Tibial nerve (tissue), 4 donors: ENCODE measurements around the gene CRYBG3. TPM values are rescaled to one million over a fixed set of nuclear protein-coding genes. Genes with fewer than 3 reads are reported as not detected.

Experiments used
- DNase-seq, 2 donors: peaks; one replicate each; pipeline ENCODE4 v3.0.0-alpha.2; 2019; ENCODE audit warnings: low spot score in 2 of 2
- H3K27ac ChIP-seq, 4 donors: fragments of 200-600 bp; sonication (generic) in 3 of 4; one replicate each; pipeline ENCODE4 v1.5.1; 2017 to 2019; ENCODE audit warnings: mild to moderate bottlenecking in 1 of 4
- H3K27me3 ChIP-seq, 2 donors: fragments of 200-600 bp; sonication (generic) in 1 of 2; one replicate each; pipeline versions ENCODE4 v1.5.1 to v1.6.0; 2017 to 2019
- H3K36me3 ChIP-seq, 3 donors: fragments of 200-600 bp; sonication (generic); one replicate each; pipeline ENCODE4 v1.5.1; 2018 to 2019
- H3K4me1 ChIP-seq, 4 donors: fragments of 200-600 bp; sonication (generic) in 3 of 4; one replicate each; pipeline ENCODE4 v1.5.1; 2017 to 2019
- H3K4me3 ChIP-seq, 4 donors: fragments of 200-600 bp; sonication (generic) in 3 of 4; one replicate each; pipeline ENCODE4 v1.5.1; 2017 to 2019; ENCODE audit warnings: mild to moderate bottlenecking in 1 of 4, moderate library complexity in 1 of 4
- H3K9me3 ChIP-seq, 4 donors: fragments of 200-600 bp; sonication (generic) in 3 of 4; one replicate each; pipeline ENCODE4 v1.5.1; 2017 to 2019
- EP300 ChIP-seq, 2 donors: sonication (generic); formaldehyde crosslinking; IDR thresholded peaks; one replicate each; pipeline ENCODE4 v1.6.1; 2017; ENCODE audit warnings: antibody characterized with exemption in 2 of 2, mild to moderate bottlenecking in 1 of 2
- POLR2A ChIP-seq, 2 donors: fragments of 450-650 bp; IDR thresholded peaks; one replicate each; pipeline ENCODE4 v1.6.1; 2017; ENCODE audit warnings: antibody characterized with exemption in 2 of 2, mild to moderate bottlenecking in 2 of 2, moderate library complexity in 2 of 2
- WGBS, 2 donors: methylation state at CpG; one replicate each; pipeline ENCODE4 v1.1.5; 2018; 5-methylcytosine and 5-hydroxymethylcytosine counted together
- total RNA-seq, 4 donors: library from RNA; depleted of rRNA; stranded (reverse); fragments of >200 nt; gene quantifications; one replicate each; pipeline ENCODE4 v1.1.0, GENCODE V29; 2016
- TF ChIP-seq, protein P1 (sequence below), 5 experiments: fragments of 200-600 bp in 3 of 5; fragments of 450-650 bp in 2 of 5; sonication (generic) in 3 of 5; IDR thresholded peaks; one replicate each; pipeline ENCODE4 v1.5.1; 2016 to 2019; ENCODE audit warnings: antibody characterized with exemption in 5 of 5, mild to moderate bottlenecking in 3 of 5, moderate library complexity in 2 of 5

Gene CRYBG3
- total RNA-seq, 4 donors from 2014 or later = 30.9 to 48.1 (median 32.1) TPM

GRCh38 chr3:97863775-97864174, 42.0 kb downstream of the CRYBG3 start:
- DNase-seq = no peak
- Histone ChIP-seq H3K4me3 (no peak overlapping the region), H3K27ac (no peak overlapping the region), H3K4me1 (no peaks in the 10 kb centered on the region), H3K27me3 (no peaks in the 10 kb centered on the region), H3K9me3 (peaks cover 0 to 11% (median 0%) of the 10 kb centered on the region in 4 donors), H3K36me3 (peaks cover 0 to 44% (median 0%) of the 10 kb centered on the region in 3 donors)
- no peak for TF ChIP-seq EP300 (IDR thresholded peaks at IDR 0.05)
- TF ChIP-seq POLR2A (IDR thresholded peaks at IDR 0.05) = no peak
- TF ChIP-seq, protein P1, sequence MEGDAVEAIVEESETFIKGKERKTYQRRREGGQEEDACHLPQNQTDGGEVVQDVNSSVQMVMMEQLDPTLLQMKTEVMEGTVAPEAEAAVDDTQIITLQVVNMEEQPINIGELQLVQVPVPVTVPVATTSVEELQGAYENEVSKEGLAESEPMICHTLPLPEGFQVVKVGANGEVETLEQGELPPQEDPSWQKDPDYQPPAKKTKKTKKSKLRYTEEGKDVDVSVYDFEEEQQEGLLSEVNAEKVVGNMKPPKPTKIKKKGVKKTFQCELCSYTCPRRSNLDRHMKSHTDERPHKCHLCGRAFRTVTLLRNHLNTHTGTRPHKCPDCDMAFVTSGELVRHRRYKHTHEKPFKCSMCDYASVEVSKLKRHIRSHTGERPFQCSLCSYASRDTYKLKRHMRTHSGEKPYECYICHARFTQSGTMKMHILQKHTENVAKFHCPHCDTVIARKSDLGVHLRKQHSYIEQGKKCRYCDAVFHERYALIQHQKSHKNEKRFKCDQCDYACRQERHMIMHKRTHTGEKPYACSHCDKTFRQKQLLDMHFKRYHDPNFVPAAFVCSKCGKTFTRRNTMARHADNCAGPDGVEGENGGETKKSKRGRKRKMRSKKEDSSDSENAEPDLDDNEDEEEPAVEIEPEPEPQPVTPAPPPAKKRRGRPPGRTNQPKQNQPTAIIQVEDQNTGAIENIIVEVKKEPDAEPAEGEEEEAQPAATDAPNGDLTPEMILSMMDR (IDR thresholded peaks at IDR 0.05) = no peak
- 87 to 93% methylated on average over 3 of the region's 3 CpGs for WGBS, 2 donors

DNA sequence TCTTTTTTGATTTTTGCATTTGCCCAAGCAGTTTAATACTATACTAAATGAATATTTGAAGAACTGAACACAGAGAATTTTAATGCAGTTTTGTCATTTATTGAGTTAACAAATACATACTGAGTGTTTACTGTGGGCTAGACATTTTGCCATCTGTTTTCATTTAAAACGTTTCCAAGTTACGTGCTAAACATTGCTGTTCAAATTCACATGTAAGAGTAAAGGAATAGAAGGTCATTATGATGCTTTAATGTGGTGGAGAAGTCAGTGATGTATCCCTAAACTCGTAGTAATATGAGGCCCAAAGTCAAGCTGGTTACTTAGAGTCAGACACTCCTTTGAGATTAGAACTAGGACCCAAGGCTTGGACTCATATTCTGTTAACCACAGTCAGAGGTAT, 49.4 kb downstream of the CRYBG3 start:
- no peaks in the 10 kb centered on the region for H3K4me1 ChIP-seq
- no peak for TF ChIP-seq EP300 (IDR thresholded peaks at IDR 0.05)
- TF ChIP-seq, protein P1 (IDR thresholded peaks at IDR 0.05) = no peak
- TF ChIP-seq POLR2A (IDR thresholded peaks at IDR 0.05) = no peak
- no peak overlapping the region for H3K4me3 ChIP-seq
- no peak overlapping the region for H3K27ac ChIP-seq
- WGBS, 2 donors = 61 to 62% methylated on average over 3 of the region's 3 CpGs
- H3K9me3 ChIP-seq = peaks cover 0 to 9% (median 0%) of the 10 kb centered on the region in 4 donors
- no peak for DNase-seq
- H3K27me3 ChIP-seq = no peaks in the 10 kb centered on the region
- peaks cover 0 to 55% (median 0%) of the 10 kb centered on the region in 3 donors for H3K36me3 ChIP-seq

DNA sequence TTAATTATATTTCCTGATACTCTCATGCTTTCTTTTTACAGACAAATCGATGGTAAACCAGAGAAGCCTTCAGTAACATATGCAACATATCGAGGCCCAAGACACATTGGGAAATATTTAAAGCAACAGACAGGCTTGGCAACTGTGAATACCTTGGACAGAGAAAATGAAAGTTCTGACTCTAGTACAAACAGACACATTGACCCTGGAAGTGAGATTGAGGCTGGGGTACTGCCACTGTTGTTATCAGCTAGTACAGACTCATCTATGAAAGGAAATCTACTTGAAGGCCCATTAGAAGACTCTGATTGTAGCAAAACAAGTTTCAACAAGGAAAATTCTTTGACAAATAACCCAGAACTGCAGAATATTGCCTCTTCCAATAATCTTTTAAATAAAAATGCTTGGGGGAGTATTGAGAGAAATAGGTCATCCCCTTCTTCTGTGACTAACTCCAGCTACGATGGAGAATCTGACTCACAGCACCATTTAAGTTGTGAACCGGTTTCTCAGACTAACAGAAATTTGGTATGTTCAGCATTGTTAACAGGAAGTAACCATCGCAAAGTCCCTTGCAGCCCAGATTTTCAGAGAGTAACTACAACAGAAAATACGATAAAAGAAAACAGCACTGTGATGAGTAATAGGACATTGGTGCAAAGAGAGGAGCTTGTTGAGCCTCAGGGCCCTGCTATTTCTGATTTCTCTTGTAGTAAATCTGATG, 50.2 kb downstream of the CRYBG3 start:
- no peak overlapping the region for H3K4me3 ChIP-seq
- DNase-seq = no peak
- H3K4me1 ChIP-seq = no peaks in the 10 kb centered on the region
- 60 to 71% methylated on average over 6 of the region's 6 CpGs for WGBS, 2 donors
- peaks cover 0 to 11% (median 0%) of the 10 kb centered on the region in 4 donors for H3K9me3 ChIP-seq
- peak overlapping the region in 1 of 4 donors; percentile 15 for H3K27ac ChIP-seq
- TF ChIP-seq POLR2A (IDR thresholded peaks at IDR 0.05) (no peak), EP300 (IDR thresholded peaks at IDR 0.05) (no peak)
- TF ChIP-seq, protein P1 (IDR thresholded peaks at IDR 0.05) = no peak
- peaks cover 0 to 54% (median 0%) of the 10 kb centered on the region in 3 donors for H3K36me3 ChIP-seq
- H3K27me3 ChIP-seq = no peaks in the 10 kb centered on the region

DNA sequence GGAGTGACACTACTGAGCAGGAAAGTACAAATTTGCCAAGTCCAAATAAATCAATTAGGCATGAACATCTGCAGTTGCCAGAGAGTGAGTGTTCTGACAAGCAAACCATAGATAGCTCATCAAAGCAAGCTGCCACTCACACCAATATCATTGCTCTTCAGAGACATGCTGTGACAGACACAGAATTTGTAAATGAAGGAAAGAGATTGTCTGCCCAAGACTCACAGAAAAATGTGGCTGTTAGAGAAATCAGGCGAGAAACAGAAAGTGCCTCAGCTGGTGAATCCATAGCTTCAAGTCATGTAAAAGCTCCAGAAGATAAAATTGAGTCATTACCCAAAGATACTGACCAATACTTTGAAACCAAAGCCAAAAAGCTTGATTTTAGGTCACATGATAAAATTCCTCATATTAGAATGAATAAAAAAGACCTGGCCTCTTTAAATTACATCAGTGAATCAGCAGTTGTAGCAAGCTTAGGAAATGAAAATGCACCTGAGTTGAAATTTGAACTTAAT, 50.8 kb downstream of the CRYBG3 start:
- peaks cover 0 to 5% (median 0%) of the 10 kb centered on the region in 4 donors for H3K9me3 ChIP-seq
- H3K27ac ChIP-seq = no peak overlapping the region
- TF ChIP-seq, protein P1 (IDR thresholded peaks at IDR 0.05) = no peak
- no peak for TF ChIP-seq POLR2A (IDR thresholded peaks at IDR 0.05)
- TF ChIP-seq EP300 (IDR thresholded peaks at IDR 0.05) = no peak
- peaks cover 0 to 47% (median 0%) of the 10 kb centered on the region in 3 donors for H3K36me3 ChIP-seq
- no peak for DNase-seq
- no peak overlapping the region for H3K4me3 ChIP-seq
- H3K4me1 ChIP-seq = no peaks in the 10 kb centered on the region
- 95 to 97% methylated on average over 1 of the region's 1 CpG for WGBS, 2 donors
- H3K27me3 ChIP-seq = no peaks in the 10 kb centered on the region

DNA sequence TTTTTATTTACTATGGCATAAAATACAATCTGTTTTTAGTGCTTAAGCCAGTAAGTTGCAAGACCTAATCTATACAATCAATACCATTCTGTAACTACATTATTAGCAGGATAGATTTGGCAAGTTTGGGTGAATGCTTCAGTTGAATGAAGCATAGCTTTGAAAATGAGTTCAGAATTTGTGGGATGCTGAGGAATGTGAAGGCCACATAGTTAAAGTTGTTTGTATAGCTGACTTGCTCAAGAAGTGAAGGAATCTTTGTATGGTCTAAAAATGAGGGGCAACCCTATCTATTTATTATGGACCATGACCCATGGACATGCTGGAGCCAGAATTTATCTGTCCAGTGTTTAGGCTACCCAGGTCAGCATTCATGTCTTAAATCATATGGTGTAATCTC, 58.5 kb downstream of the CRYBG3 start:
- no peak for DNase-seq

More for the DNA sequence above, 58.5 kb downstream of the CRYBG3 start:
- H3K9me3 ChIP-seq = peaks cover 0 to 5% (median 0%) of the 10 kb centered on the region in 4 donors
- TF ChIP-seq EP300 (IDR thresholded peaks at IDR 0.05) = no peak
- TF ChIP-seq, protein P1 (IDR thresholded peaks at IDR 0.05) = no peak
- TF ChIP-seq POLR2A (IDR thresholded peaks at IDR 0.05) = no peak
- no peak overlapping the region for H3K4me3 ChIP-seq
- H3K27me3 ChIP-seq = no peaks in the 10 kb centered on the region
- peaks cover 0 to 34% (median 16%) of the 10 kb centered on the region in 4 donors for H3K4me1 ChIP-seq
- no peak overlapping the region for H3K27ac ChIP-seq
- peaks cover 0 to 19% (median 0%) of the 10 kb centered on the region in 3 donors for H3K36me3 ChIP-seq
